Mucosa of gallbladder (tissue), 1 donor: ENCODE measurements around the gene TMEM109. TPM values are rescaled to one million over a fixed set of nuclear protein-coding genes. Genes with fewer than 3 reads are reported as not detected.
A peak's percentile ranks its signal among the peaks of the same experiment; 100 is the strongest.
"Not testable (repeated sequence)": the region's sequence is repeated elsewhere in the genome, so short reads cannot be mapped to it uniquely, and the experiment has no call there.

Experiments used
- DNase-seq: peaks from one replicate; pipeline ENCODE4 v3.0.0-alpha.2; 2020; ENCODE audit warnings: low spot score
- total RNA-seq: library from RNA; stranded (reverse); gene quantifications from one replicate; pipeline ENCODE4 v1.2.1, GENCODE V29; 2021
- donor health status: DM: no; HTN: no; CAD: no.

Gene TMEM109
- total RNA-seq, 1 donor from 2014 or later, result 103 TPM

- DNase-seq, result no peak
Measured at GRCh38 chr11:60878245-60879101, 35.5 kb upstream of the TMEM109 start.

GRCh38 chr11:60879104-60879503, 34.9 kb upstream of the TMEM109 start:
- no peak for DNase-seq

- DNase-seq, result no peak
Measured at GRCh38 chr11:60879971-60880588, 33.9 kb upstream of the TMEM109 start.

DNA sequence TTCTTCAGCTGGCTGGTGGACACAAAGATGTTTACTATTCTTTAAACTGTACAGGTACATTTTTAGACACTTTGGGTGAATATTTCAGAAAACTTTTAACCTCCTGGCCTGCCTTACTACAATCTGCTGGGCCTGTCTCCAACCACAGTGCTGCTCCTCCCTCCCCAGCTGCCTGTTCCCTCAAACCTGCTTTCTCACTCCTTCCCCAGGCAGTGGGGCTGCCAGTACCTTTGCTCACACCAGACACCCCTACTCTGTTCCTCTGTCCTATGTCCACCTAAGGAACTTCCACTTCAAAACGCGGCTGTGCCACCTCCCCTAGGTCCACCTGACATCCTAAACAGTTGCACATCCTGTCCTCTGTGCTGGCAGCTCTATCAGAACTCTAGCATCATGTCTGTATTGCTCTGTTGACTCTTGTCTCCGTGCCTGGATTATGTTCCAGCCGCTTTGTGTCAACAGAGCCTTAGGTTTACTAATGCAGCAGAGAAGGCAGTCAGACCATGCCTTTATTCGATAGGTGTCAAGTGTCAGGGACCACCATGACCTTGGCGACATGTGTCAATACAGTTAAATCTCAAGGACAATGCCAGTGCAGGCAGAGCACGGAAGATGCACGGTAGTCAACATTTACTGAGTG, 33.2 kb upstream of the TMEM109 start:
- DNase-seq, result no peak

- DNase-seq, result peak; percentile 32
Measured at GRCh38 chr11:60887556-60887955, 26.4 kb upstream of the TMEM109 start.

DNA sequence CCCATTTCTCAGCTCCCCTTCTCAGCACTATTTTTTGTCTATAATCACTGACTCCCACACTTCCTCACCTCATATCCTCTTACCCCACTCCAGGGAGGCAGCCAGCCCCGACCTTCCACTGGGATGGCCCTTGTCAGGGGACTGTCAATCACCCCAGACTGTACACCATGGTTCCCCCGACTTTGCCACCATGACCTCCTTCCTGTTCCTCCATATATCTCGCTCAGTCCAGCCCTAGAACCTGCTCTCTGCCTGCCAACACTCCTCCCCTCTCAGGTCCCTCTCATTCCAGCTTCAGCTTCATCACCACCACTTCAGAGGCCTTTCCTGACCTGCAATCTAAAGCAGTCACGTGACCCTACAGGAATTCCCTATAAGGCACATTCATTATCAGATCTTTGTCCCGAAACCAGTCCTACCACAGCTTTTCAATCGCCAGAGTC, 24.1 kb upstream of the TMEM109 start:
- DNase-seq, result no peak

DNA sequence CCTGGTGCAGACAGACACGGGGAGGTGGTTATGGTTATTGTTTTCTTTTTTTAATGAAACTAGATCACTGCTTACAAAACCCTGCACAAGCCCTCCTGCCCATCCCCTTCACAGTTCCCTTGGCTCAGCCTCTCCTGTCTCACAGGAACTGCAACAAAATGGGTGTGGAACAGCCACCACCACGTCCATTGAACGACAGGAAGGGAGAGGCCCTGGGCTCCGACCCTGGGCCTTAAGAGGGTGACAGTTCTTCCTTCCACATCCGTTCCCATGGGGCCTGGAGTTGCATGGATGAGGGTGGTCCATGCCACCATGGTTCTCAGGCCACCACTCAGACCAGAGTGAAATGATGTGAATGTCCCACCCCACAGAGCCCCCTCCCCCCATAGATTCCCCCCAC, 23.3 kb upstream of the TMEM109 start:
- no peak for DNase-seq

DNA sequence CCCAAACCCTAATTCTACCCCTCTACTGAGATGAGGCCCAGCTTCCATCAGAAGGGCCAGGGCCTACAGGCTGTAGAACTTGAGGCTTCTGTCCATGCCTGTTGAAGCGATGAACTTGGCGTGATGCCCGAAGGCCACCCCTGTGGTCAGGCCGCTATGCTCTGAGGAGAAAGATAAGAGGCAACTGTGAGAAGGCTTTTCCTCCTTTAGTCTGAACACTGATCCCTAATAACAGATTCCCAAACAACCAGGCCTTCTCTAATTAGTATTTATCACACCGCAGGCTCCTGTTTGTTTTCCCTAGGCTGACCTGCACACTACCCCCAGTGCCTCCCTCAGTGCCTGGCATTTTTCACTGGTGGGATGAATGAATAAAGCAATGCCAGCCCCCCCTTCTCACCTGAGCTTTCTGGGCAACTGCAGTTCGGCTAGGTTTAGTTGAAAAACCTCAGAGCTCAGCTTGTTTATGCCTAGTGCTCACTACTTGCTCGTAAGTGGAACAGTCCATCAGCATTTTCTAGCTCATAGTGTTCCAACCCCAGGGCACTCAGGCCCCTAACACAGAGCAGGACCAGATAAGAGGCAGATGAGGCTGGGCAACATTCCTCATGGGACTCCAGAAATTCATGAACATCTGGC, 22.7 kb upstream of the TMEM109 start:
- DNase-seq, result no peak

DNA sequence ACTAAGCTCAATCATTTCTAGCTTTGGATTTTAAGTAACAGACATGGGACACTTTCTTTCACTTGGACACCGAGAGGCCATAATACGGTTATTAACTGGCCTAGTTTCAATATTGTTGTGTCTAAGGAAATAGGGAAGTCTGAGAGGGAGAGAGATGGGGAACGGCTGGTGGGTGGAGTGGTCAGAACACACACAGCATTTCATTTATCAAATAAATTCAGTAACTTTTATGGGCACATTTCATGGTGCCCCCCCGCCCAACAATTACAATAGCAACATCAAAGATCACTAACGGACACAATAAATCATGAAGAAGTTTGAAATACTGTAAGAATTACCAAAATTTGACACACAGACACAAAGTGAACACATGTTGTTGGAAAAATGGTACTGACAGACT, 18.3 kb upstream of the TMEM109 start:
- no peak for DNase-seq

DNA sequence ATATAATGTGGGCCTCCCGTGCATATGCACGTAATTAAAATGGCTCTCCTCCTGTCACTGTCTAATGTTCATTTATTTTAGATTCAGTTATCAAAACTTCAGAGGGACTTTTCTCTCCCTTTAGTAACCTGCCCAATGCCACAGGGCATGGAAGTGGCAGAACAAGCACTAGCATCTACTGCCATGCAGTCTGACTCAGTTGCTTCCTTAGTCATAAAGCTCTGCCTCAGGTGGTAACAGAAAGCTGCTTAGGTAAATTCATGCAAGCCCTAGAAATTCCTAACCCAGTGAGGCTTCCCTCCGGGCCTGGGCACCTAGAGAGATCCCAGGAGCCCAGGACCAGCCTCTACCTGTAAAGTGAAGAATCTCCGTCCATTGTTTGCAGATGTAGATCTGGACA, 16.5 kb upstream of the TMEM109 start:
- DNase-seq, result no peak

GRCh38 chr11:60899046-60899936, 14.7 kb upstream of the TMEM109 start:
- DNase-seq, result peak; percentile 48

GRCh38 chr11:60899977-60900376, 14.0 kb upstream of the TMEM109 start:
- DNase-seq, result no peak

GRCh38 chr11:60900673-60901404, 13.1 kb upstream of the TMEM109 start:
- DNase-seq, result no peak

DNA sequence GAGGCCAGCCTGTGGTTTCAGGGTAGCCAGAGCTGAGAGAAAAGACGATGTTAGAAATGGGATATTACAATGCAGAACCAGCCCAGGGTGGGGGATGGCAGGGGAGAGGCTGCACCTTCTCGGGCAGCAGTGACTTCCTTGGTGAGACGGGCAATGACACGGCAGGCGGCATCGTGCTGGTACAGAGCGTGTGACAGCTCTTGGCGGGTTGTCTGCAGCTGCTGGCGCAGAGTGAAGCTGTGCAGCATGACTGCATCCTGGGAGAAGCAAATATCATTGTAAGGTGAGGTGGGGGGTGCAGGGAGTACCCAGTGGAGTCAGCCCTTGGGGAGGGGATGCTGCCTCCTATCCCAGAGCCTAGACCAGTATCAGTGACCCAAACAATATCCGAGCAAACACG, 11.3 kb upstream of the TMEM109 start:
- no peak for DNase-seq

DNA sequence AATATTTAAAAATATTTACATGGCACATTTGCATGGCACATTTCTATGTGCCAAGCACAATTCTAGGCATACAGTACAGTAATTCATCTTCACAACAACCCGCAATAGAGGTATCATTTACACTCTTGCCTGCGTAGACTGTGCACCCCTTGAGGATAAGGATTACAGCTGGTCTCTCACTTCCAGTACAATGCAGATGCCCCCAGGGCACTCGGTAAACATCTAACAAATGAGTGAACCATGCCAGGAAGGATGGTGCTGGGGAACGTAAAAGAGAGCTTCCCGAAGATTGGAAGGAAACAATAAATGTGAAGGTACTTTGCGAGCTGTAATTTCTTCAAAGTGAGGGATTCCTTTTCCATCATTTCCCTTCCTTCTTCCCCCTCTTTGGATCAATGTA, 8.9 kb upstream of the TMEM109 start:
- no peak for DNase-seq

GRCh38 chr11:60905551-60906113, 8.3 kb upstream of the TMEM109 start:
- DNase-seq, result no peak

DNA sequence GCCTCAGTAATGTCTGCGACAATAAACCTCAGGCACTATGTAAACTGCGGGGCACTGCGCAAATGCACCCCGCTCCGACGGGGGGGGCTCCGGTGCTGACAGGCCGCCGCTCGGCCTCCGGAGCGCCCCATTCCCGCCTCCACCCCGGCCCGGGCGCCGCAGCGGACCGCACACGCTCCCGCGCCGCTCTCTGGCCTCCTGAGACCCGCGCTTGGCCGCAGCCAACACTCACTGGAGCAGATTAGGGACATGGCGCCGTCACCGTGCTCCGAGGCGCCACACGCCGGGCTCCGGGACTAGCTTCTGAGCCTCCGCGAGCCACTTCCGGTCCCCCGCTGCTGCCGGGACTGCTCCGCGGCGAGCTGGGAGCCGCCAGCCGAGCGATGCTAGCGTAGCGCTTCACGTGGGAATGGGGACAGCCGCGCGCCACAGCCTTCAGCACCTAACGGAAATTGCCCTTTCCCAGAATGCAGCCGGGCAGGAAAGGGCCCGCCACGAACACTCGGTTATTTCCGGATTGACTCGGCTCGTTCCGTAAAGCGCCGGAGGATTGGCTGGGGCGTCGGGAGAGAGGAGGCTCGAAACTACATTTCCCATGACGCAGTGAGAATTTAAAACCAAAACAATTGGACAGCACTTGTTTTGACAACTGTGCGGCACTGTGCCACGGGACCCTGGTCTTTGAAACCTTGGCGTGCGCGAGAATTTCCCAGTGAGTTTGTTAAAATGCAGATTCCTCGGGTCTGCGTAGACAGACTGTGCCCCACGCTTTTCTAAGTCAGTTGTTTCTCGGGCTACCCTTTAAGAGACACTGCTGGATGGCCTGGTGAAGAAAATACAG, 7.6 kb upstream of the TMEM109 start, which contains the start of gene PRPF19:
PRPF19 (minus strand) TSS at position 454 of the 841 bp plus-strand sequence; CDS start at position 251, 203 bp downstream.
- peak; percentile 99 for DNase-seq

DNA sequence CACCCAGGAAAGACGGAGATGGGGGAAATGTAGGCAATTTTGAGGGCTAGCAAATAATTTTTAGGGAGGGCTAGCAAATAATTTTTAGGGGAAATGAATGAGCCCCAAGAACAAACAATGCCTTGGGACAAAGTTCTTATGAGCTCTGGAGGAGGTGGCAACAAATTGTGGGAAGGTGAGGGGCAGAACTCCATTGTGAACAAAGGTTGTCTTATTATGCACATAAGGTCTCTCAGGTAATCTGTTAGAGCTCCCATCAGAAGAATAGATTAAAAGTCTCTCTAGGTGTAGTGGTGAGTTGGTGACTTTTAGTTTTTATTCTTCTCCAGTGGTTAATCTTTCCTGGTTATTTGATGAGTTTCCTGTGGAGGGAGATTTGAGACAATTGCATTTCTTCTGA, 5.2 kb upstream of the TMEM109 start:
- no peak for DNase-seq

DNA sequence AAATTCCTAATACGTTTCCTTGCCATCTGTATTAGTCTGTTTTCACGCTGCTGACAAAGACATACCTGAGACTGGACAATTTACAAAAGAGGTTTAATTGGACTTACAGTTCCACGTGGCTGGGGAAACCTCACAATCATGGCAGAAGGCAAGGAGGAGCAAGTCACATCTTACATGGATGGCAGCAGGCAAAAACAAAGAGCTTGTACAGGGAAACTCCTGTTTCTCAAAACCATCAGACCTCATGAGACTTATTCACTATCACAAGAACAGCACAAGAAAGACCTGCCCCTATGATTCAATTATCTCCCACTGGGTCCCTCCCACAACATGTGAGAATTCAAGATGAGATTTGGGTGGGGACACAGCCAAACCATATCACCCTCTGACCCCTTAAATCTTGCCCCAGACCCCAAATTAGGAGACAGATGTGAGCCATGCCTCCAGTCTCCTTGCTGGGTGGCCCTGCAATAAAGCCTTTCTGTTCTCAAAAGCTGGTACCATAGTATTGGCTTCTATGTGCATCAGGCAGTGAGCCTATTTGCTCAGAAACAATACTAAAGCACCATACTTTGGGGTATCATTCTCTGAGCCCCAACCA, 4.2 kb upstream of the TMEM109 start:
- DNase-seq, result not testable (repeated sequence)
